ENCODE measurements around the gene JAG1. TPM values are rescaled to one million over a fixed set of nuclear protein-coding genes. Genes with fewer than 3 reads are reported as not detected.

JAG1 gene
- total RNA-seq, 2 donors from 2014 or later = 66.5 to 102 TPM

DNA sequence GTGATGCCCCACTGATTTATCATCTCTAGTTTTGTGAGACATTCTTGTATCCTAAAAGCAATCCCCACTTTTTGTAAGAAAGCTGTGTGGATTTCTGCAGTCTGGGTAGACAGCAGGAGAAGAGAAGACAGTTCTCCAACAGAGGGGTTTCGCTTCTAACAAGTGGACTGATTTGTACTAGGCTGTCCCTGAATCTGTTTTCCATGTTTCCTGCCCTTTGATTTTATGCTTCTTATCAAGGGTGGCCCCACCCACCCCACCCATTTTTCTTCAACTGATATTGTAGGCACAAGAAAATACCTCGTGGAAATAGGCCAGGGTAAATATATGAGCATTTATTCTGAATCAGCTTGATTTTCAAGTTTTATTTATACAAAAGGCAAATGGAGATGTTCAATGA is 25.7 kb upstream of the JAG1 start:
- Histone ChIP-seq H3K4me3 (no peak overlapping the region), H3K27me3 (no peaks in the 10 kb centered on the region), H3K27ac (peak overlapping the region; percentile 85), H3K4me1 (peaks cover 2% of the 10 kb centered on the region), H3K9ac (ENCODE audit: low read depth in 2 of 2, low read length in 2 of 2) (peak overlapping the region in 1 of 2 donors; percentile 60), H3K36me3 (no peaks in the 10 kb centered on the region), H3K9me3 (no peaks in the 10 kb centered on the region)
- TF ChIP-seq, protein P1, sequence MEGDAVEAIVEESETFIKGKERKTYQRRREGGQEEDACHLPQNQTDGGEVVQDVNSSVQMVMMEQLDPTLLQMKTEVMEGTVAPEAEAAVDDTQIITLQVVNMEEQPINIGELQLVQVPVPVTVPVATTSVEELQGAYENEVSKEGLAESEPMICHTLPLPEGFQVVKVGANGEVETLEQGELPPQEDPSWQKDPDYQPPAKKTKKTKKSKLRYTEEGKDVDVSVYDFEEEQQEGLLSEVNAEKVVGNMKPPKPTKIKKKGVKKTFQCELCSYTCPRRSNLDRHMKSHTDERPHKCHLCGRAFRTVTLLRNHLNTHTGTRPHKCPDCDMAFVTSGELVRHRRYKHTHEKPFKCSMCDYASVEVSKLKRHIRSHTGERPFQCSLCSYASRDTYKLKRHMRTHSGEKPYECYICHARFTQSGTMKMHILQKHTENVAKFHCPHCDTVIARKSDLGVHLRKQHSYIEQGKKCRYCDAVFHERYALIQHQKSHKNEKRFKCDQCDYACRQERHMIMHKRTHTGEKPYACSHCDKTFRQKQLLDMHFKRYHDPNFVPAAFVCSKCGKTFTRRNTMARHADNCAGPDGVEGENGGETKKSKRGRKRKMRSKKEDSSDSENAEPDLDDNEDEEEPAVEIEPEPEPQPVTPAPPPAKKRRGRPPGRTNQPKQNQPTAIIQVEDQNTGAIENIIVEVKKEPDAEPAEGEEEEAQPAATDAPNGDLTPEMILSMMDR (IDR thresholded peaks at IDR 0.05) = no peak
- no peak for DNase-seq
- intact Hi-C loops (cut with DNase I) = no loop called here

DNA sequence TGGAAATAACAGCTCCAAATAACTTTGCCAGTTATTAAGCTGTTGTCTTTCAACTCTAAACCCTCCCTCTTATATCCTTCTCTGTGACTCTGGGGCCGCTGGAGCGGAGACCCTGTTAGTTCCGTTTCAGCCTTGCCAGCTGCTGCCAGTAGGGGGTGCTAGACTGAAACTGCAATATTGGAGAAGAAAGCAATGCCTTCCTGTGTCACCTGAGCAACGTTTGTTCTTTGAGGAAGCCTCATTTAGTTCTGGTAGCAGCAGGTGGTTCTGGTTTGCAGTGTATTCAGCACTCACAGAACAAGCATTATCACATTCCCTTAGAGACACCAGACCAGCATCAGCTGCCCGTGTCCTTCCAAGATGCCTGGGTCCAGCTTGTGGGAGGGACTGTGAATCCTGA is 22.9 kb upstream of the JAG1 start:
- DNase-seq = no peak
- H3K27ac ChIP-seq = no peak overlapping the region
- intact Hi-C loops (cut with DNase I) = no loop called here

DNA sequence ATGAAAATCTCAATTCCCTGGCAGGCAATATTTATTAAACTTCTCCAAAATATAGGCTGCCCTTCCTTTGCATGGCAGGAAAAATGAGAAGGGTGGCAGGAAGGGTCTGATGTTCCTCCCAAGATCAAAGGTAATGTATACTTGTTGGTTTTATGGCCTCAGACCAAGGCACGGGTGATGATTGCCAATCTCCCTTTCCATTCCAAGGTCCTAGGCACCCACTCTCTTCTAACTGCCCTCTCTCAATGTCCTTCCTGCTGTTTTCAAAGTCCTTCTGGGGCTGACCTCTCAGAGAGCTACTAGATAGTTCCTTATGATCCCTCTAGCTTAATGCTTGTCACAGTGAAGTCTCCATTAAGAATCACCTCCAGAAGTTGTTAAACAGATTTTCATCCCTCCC is 15.6 kb upstream of the JAG1 start:
- Histone ChIP-seq H3K27me3 (no peaks in the 10 kb centered on the region), H3K9ac (ENCODE audit: low read depth in 2 of 2, low read length in 2 of 2) (no peak overlapping the region), H3K4me3 (no peak overlapping the region), H3K9me3 (no peaks in the 10 kb centered on the region), H3K27ac (no peak overlapping the region), H3K4me1 (no peaks in the 10 kb centered on the region), H3K36me3 (no peaks in the 10 kb centered on the region)
- intact Hi-C loops (cut with DNase I) = no loop called here
- peak; percentile 44 for DNase-seq
- TF ChIP-seq, protein P1 (IDR thresholded peaks at IDR 0.05) = no peak

More for the DNA sequence above, 22.9 kb upstream of the JAG1 start:
- no peaks in the 10 kb centered on the region for H3K9me3 ChIP-seq
- H3K4me1 ChIP-seq = peaks cover 2% of the 10 kb centered on the region
- no peak overlapping the region for H3K9ac ChIP-seq (ENCODE audit: low read depth in 2 of 2, low read length in 2 of 2)
- TF ChIP-seq, protein P1 (IDR thresholded peaks at IDR 0.05) = peak; percentile 55
- no peak overlapping the region for H3K4me3 ChIP-seq
- no peaks in the 10 kb centered on the region for H3K36me3 ChIP-seq
- H3K27me3 ChIP-seq = no peaks in the 10 kb centered on the region

- TF ChIP-seq, protein P1 (IDR thresholded peaks at IDR 0.05) = no peak
- intact Hi-C loops (cut with DNase I) = no loop called here
- no peak overlapping the region for H3K27ac ChIP-seq
- H3K9ac ChIP-seq (ENCODE audit: low read depth in 2 of 2, low read length in 2 of 2) = no peak overlapping the region
- DNase-seq = no peak
- H3K9me3 ChIP-seq = no peaks in the 10 kb centered on the region
- no peak overlapping the region for H3K4me3 ChIP-seq
- no peaks in the 10 kb centered on the region for H3K27me3 ChIP-seq
- H3K4me1 ChIP-seq = no peaks in the 10 kb centered on the region
- no peaks in the 10 kb centered on the region for H3K36me3 ChIP-seq
Measured at GRCh38 chr20:10687895-10688294, 14.1 kb upstream of the JAG1 start.

GRCh38 chr20:10686356-10687133 is 12.7 kb upstream of the JAG1 start:
- TF ChIP-seq, protein P1 (IDR thresholded peaks at IDR 0.05) = no peak
- intact Hi-C loops (cut with DNase I) = no loop called here
- no peak for DNase-seq
- H3K4me3 ChIP-seq = no peak overlapping the region
- H3K27me3 ChIP-seq = no peaks in the 10 kb centered on the region
- H3K36me3 ChIP-seq = no peaks in the 10 kb centered on the region
- no peaks in the 10 kb centered on the region for H3K4me1 ChIP-seq
- no peak overlapping the region for H3K9ac ChIP-seq (ENCODE audit: low read depth in 2 of 2, low read length in 2 of 2)
- H3K9me3 ChIP-seq = no peaks in the 10 kb centered on the region
- no peak overlapping the region for H3K27ac ChIP-seq

All from colonic mucosa (tissue), 4 donors.